HL-60/S4 treated with retinoic acid at 250 ng/mL for 4 days and 3 days (cell line): ENCODE results near the gene CHIC2.

ENCODE experiments used
- in situ Hi-C: fragments of 300-500 bp; cut with MboI; formaldehyde crosslinking; loops from 2 replicates; pipeline ENCODE4 v1.7.0; 2022; ENCODE audit warnings: low sequenced_read_pairs

CHIC2 gene

DNA sequence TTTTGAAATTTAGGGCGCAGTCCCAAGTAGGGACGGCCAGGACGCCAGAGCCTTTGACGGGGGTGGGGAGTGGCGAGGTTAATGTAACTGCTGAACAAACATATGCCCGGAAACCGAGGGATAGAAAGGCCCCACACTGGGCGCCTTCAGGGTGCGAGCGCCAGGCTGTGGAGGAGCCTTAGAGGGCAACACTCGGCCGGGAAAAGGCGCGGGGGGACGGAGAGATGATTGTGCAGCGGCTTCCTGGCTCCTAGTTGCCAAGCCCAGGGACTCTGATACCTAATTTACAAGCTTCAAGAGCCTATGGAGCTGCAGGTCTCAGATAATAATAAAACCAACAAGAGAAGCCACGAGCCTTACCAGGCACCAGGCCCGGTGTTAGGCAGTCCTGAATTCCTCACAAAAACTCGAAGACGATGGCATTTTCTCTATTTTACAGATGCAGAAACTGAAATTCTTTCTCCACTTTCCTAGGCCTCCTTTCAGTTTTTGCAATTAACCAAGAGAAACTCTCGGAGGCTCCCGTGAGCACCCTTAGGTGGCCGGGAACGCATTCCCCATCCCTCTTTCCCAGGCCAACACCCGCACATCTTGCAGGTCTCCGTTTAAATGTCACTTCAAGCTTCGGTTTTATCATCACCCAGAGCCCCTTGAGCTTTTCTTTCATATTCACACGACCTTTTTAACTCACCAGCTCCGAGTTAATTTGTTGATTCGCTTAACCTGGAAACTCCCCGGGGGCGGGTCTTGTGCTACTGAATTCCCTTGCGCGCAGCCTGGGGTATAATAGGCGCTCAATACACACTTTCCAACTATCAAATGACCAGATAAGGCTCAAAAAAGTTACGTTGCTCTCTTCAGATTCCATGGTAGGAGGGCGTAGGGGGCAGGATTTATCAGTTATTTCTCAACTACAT is 29.2 kb upstream of the CHIC2 start:
- in situ Hi-C loops, result no loop called here

DNA sequence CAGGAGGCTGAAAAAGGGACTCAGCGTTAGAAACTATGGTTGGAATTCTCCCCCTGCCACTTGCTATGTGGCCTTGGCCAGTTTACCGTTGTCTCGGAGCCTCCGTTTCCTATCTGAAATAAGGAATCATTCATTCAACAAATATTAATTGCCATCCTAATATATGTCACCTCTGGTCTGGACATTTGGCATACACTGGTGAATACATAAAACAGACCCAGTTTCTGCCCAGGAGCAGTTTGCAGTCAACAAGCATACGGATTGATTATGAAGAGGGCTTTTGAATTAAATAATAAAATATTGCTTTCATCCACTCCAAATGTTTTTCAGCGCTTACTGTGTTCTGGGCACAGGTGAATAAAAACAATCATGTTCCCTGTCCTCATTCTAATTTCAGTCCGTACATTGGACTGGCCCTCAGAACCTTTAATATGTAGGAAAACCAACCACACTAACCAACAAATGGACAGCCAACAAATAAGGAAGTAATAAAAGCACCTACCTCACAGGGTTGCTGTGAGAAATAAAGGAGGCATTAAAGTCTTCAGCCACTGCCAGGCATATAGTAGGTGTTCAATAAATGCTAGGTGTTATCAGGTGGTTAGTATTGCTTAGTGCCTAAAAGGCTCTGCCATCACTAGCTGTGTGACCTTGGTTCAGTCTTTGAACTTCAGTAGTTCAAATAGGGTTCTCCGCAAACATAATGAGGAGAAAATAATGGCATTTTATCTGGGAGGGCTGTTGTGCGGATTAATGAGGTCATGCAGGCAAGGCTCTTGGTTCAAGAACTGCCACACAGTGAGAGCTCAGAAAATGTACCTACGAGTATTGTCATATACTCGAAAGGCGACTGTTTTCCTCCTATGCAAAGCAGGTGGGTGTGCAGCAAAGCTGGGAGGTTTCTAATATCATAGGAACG is 28.3 kb upstream of the CHIC2 start:
- in situ Hi-C loops, result no loop called here

DNA sequence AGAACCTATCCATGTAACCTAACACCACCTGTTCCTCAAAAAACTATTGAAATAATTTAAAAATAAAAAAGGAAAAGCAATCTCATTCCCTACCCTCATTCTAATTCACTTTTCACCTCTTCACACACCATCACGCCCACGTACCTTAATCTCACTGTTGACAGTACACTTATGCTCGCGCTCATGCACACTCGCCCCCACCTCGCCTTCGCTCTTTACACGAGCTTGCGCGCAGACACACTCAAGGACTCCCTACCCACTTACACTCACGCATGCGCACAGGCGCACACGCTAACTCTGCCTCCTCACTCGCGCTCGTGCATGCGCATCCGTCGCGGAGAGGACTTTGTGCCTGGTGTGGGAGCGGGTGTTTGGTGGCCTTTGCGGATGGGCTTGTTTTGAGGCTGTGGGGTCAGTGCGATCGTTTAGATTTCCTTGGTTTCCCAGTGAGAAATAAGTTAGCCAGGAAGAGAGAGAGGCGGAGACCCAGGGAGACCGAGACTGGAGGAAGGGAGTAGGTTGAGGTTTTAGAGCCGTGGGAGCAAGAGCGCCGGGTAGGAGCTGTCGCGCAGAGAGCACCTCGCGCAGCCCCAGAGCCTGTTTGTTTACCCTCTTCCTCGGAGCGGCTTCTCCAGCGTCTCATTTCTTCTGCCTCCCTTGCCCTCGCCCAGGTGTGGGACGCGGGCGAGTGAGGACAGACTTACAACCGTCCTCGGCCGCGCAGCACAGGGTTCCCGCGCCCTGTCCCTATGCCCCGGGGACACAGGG is 27.4 kb upstream of the CHIC2 start:
- in situ Hi-C loops, result no loop called here

DNA sequence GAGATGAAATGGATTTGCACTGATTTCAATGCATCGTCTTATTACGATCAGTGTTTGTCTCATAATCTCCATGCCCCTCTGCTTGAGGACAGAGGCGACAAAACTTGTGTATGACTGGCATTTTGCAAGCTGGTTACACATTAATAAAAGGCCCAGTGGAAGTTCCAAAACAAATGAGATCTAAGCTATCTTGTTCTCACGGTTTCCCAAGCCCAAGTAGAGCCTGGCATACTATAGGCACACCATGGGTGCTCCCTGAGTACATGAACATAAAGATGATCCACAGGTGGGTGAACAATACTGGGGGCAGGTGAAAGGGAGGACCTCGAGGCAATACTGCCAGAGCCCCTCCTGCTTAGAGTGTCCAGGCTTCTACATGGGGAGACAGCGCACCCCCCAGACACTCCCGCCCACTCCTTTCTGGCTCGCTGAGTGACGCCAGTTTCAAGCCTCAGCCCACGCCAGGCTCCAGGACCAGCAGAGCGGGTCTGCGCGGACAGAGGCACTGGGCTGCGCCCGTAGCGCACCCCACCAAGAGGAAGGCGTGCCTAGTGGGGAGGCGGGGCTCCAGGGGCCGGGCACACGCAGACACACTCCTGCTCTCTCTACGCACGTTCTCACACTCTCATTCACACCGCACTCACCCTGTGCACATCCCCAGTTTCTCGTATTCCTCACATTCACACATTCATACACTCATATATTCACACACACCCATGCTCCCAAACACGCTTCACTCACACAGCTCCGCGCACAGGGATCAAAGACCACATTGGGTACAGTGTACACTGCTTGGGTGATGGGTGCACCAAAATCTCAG is 26.6 kb upstream of the CHIC2 start:
- in situ Hi-C loops, result no loop called here

DNA sequence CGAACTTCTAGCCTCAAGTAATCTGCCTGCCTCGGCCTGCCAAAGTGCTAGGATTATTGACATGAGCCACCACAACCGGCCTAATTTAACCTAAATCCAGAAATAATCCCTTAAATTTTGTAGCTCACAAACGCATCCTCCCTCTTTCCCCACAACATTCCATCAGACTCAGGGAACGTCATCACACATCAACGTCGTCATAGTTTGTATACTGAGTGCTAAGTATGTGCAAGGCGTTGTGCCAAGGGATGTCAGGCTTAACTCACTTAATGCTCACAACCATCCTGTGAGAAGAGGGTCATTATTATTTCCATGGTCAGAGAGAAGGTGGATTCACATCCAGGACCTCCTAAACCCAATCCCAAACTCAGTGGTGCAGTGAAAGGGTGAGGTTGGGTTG is 26.0 kb upstream of the CHIC2 start:
- in situ Hi-C loops, result no loop called here

DNA sequence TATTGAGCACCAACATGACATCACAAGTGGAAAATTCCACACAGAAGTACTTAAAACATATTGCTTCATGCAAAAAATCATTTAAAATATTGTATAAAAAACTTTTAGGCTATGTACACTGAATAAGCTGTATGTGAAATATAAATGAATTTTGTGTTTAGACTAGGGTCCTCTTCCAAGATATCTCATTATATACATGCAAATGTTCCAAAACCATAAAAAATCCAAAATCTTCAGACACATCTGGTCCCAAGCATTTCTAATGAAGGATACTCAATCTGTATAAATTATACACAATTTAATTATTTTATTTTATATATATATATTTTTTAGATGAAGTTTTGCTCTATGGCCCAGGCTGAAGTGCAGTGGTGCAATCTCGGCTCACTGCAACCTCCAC is 25.5 kb upstream of the CHIC2 start:
- in situ Hi-C loops, result no loop called here

DNA sequence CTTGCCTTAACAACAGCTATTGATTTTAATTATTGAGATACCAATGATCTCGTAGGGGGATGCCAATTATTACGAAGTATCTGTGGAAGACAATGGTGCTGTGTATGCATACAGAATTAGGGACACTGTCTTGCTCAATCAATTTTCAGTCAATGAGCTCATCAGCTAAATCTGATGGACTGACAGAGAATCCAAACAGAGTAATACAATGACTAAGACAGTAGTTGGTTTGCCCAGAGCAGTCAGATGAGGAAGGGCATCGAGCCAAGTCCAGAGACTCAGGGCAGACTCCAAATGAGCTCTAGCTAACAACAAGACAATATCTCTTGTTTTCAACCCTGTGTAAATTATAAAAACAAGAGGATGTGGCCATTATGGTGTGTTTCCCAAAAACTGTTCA is 20.9 kb upstream of the CHIC2 start:
- in situ Hi-C loops, result no loop called here

DNA sequence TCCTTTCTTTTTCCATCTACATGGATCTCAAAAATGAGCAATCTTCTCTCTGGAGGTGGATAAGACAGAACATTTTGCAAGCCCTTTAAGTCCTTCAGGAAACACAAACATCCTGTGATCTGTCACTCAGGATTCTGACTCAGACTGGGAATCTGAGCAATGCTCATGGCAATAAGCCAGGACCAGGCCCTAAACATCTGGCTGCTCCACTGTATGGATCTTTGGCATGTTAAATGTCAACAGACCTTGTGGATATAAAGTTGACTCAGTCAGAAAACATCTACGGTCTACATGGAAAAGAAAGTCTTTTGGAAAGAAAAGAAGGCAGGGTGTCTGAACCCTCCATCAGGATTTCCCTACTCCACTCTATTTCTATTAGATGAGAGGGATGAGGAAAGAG is 17.8 kb upstream of the CHIC2 start:
- in situ Hi-C loops, result no loop called here

DNA sequence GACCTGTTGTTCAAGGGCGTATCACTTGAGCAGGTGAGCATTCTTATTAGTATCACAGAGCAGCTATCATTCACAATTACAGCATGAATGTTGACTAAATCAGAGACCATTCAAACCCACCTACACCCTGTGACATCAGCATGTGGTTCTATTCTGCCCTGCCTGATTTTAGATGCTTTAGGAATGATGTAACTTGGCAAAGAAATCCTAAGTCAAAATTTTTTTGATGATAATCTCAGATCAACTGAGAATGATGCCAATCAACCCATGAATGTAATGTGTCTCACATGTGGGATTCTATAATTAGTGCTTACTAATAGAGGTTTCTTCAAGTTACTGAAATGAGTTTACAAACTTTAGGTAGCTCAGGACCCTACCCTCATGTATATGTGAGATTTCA is 13.4 kb upstream of the CHIC2 start:
- in situ Hi-C loops, result no loop called here

DNA sequence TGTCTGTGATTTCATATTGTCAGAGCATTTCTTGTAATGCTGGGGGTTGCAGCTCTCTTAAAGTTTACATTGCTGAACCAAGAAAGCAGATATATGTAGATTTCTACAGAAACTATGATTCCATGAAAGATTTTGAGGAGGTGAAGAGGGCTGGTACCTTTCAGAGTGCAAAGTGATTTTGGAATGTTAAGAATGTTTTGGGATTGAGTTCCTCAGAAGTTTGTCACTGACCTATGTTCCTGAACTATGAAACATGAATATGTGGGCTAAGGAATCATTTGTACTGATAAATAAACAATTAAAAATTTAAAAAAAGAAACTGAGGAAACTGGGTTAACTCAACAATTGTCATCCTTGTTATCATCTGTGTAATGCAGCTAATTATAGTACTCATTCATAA is 12.3 kb upstream of the CHIC2 start:
- in situ Hi-C loops, result no loop called here

DNA sequence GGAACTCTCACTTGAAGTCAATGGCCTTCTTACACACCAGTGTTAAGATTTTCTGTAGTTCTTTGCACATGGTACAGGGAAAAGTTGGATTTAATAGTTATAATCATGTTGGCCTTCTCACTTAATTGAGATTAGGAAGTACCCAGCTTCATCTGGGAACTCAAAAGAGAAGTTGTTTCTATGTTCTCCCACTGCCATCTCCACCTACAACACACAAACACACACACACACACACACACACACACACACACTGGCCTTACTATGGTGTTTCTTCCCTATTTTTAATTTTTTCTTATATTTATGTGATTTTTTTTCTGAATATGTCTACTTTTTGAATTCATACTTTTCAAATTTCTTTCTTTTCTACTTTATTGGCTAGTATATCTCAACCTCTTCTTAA is 10.0 kb upstream of the CHIC2 start:
- in situ Hi-C loops, result no loop called here

DNA sequence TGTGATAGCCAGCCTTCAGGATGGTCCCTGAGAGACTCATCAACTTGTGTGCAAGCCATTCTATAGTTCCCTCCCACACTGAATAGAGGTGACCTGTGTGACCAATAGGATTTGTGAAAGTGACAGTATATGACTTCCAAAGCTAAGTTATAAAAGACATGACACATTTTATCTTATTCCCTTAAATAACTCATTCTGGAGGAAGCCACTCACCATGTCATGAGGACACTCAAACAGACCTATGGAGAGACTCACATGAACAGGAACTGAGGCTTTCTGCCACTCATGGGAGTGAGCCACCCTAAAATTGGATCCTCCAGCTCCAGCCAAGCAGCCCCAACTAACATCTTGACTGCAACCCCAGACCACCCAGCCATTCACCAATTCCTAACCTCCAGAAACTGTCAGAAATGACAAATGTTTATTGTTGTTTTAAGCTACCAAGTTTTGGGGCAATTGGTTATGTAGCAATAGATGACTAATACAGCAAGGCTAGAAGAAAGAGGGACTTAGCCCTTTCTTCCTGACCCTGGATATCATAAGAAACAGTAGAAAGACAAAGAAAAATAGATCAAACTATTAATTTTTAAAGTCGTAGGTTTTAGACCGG is 9.0 kb upstream of the CHIC2 start:
- in situ Hi-C loops, result no loop called here

DNA sequence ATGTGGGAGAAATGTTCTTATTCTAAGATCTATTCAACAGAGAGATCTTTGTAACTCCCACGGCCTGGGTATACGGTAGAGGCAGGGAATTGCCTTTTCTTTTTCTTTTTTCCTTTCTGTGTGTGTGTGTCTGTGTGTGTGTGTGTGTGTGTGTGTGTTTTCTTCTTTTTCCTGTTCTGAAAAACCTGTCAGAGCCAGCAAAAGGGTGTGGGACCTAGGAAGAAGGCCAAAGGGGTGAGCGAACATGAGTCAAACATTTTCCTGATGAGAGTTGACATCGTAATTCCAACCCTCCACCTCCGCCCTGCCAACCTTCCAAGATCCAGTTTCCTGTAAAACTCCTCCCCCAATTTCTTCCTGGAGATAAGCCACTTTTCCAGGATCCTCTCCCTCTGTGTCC is 2.8 kb upstream of the CHIC2 start:
- in situ Hi-C loops, result no loop called here

DNA sequence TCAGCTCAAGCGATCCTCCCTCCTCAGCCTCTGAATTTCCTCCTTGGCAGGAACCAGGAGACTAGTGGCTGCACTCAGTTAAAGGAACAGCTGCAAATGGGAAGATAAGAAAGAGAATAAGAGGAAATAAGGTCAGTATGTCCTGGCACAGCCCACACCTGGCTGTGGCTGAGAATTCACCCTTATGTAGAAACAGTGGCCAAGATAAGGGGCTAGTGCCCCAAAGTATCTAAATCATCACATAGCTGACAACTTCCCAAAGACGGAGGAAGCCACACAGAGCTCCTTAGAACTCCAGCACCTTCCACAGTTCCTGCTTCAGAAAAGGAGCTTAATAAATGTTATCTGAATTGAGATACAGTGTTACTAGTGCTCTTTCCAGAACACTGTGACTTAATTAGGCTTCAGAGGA is 2.3 kb upstream of the CHIC2 start:
- in situ Hi-C loops, result no loop called here

DNA sequence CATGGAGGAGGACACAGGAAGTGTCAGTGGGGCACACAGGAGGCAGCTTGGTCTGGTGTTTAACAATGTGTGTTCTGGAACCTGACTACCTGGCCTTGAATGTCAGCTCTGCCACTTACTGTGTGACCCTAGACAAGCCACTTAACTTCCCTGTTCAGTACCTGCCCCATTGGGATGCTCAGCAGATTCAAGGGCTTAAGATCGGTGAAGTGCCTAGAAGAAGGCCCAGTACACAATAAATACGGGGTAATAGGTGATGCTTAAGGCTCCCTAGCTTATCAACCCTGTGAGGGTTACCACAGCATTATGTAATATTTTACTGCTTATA is 1.6 kb upstream of the CHIC2 start:
- in situ Hi-C loops, result no loop called here

DNA sequence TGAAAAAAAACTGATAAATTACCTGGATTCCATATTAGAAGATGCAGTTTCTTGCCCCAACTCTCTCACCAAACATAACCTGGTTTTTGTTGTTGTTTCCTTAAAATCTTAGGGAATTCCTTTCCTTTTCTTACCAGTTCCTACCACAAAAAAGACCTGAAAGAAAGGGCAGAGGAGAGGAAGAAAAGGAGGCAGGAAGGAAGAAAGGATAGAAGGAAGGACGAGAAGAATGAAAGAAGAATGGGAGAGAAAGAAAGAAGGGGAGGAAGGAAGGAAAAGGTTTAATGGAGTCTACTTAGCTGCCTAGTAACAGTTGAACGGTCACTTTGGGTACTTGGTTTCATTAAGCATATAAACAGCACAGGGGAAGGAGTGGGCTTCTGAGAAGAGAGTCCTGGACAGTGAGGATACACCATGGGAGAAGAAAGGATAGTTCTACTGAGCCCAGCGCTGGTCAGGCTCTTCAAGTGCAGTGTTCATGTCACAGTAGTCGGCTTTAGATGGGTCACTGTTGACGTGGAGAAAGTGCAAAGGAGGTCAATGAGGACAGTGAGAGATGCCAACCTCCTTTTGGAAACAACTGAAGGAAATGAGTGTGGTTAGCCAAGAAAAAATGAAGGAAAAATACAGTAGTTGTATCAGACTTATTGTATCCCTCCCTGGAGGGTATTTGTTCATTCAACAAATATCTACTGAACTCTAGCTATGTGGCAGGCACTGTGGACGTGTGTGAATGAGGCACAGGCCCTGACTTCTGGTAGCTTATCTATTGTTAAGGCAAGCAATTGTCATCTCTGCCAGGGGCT is 1.1 kb upstream of the CHIC2 start:
- in situ Hi-C loops, result no loop called here

DNA sequence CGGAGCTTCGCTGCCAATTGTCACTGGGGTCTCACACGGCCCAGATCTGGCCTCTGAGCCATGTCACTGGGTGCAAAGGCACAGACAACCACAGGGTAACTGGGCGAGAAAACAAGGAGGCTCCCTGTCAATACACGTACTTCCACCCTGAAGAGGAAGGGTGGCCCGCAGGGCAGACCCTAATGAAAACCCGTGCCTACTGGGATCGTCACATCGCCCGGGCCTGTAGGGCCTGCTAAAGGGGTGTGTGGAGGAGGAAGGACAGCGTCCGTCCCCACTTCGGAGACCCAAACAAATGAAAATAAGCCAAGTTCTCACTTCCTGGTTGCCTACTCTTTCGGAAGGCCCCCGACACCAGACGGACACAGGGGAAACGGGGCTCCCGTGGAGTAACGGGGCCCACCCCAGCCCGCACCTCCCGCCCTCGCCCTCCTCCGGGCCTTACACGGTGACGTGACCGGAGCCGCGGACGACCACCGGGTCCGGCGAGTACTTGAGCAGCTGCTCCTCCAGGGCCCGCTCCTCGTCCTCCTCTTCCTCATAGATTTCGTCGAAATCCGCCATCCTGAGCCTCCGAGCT is 578 bp downstream of the CHIC2 start:
- in situ Hi-C loops, result no loop called here

DNA sequence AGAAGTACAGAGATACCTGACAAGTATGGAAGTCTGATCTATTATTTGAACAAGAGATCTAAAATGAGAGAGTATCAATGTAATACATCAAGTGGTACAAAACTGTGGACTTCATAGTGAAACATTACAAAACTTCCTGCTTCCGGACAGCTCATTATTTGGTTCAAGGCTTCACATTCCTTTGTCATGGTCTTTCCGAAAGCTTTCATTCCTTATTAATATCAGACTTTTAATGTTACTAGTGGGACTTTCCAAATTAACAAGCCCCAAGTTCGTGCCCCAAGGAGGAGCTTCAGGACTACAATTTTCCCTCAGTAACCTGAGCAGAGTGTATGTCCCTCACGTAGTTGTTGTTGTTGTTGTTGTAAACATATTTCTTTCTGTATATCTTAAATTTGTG is 1.2 kb downstream of the CHIC2 start:
- in situ Hi-C loops, result no loop called here

DNA sequence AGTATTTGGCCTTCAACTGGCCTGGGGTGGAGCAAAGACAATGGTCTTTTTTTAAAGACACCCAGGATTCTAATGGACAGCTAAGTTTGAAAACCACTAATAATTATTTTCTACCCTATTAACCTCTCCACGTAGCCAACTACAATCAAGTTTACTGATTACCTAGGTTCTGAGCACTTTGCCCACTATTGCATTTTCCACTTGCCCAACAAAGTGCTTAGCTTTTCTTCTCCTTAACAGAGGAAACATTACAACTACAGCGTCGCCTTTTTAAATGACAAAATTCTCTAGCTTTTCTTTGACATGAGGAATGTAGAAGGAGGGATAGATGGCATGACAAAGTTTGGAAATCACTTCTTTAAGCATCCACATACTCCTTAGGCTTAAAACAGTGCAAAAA is 2.0 kb downstream of the CHIC2 start:
- in situ Hi-C loops, result no loop called here
